A172 (cell line): ENCODE data around the gene PLAAT5. TPM values are rescaled to one million over a fixed set of nuclear protein-coding genes. Genes with fewer than 3 reads are reported as not detected.
A peak's percentile ranks its signal among the peaks of the same experiment; 100 is the strongest.
"Not testable (repeated sequence)": the region's sequence is repeated elsewhere in the genome, so short reads cannot be mapped to it uniquely, and the experiment has no call there.

Experiments
- DNase-seq: peaks from one replicate; pipeline ENCODE4 v3.0.0-alpha.2; 2015; ENCODE audit warnings: low spot score
- total RNA-seq: library from RNA; depleted of rRNA; stranded (reverse); fragments of >200 nt; shearing (Covaris generic); gene quantifications from 2 replicates; pipeline ENCODE4 v1.2.3, GENCODE V29; 2014; rRNA removed

The PLAAT5 gene, protein sequence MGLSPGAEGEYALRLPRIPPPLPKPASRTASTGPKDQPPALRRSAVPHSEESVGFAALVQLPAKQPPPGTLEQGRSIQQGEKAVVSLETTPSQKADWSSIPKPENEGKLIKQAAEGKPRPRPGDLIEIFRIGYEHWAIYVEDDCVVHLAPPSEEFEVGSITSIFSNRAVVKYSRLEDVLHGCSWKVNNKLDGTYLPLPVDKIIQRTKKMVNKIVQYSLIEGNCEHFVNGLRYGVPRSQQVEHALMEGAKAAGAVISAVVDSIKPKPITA
- not detected in 2 replicates for total RNA-seq

DNA sequence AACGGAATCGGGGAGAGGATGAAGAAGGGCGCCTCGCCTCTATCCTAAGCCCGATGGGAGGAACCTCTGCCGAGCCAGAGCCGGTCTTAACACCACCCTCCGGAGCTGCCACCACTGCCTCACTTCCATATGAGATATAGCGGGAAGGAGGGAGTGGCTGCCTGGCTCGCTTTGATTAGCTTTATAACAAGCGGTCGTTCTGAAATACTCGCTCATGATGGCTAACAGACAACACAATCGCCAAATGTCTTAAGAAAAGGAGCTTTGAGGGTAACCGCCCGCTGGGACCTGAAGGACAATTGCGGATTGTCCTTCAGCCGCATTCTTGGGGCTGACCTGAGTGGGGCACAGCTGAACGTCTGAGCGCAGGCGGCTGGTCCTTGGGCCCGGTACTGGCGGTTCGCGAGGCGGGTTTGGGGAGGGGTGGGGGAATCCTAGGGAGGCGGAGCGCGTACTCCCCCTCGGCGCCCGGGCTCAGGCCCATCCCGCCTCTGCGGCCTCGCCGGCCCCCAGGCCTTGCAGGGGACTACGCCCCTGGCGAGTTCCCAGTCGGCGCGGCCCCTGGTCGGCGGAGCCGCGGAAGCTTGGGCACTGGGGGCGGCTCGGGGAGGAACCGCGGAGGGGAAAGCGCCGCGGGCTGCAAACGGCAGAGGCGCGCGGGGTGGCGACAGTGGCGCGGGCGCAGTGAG lies at the start of gene PLAAT5:
Gene PLAAT5, minus strand, starts transcription at position 617 of the 689 bp plus-strand sequence. Its CDS starts 133 bp downstream, at position 484.
- DNase-seq, result no peak

DNA sequence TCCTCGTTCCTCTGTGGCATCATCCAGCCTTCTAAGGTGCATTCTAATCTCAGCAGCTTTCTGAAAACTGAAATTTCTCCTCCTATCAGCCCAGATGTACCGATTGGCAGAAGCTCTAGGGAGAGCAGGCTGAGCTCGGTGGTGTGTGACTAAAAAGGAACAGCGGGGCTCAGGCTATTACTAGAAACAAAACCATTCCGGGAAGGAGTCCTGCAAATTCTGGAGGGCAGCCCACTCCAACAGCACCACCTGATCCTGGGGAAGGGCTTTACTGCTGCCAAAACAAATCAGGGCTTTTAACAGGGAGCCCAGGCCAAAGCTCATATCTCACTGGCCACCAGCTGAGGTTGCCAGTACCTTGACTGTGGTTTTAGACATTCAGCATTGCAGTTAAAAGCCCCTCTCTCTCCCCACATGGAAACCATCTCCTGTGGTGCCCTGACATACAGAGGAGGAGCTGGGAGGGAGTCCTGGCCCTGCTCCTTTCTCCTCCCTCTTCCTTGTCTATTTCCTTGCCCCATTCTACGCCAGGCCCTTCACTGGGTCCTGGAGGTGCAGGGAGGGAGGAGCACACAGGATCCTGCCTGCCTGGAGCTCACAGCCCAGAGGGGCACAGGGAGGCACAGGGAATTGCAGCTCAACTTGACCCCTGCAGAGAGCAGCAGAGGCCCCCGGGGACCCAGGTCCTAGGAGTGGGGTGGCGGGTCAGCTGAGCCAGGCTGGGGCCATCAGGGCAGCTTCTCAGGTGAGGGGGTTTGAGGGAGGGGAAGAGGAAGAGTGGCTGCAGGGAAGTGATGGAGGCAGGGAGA lies 46.5 kb upstream of the PLAAT5 start:
- DNase-seq, result peak; percentile 27

DNA sequence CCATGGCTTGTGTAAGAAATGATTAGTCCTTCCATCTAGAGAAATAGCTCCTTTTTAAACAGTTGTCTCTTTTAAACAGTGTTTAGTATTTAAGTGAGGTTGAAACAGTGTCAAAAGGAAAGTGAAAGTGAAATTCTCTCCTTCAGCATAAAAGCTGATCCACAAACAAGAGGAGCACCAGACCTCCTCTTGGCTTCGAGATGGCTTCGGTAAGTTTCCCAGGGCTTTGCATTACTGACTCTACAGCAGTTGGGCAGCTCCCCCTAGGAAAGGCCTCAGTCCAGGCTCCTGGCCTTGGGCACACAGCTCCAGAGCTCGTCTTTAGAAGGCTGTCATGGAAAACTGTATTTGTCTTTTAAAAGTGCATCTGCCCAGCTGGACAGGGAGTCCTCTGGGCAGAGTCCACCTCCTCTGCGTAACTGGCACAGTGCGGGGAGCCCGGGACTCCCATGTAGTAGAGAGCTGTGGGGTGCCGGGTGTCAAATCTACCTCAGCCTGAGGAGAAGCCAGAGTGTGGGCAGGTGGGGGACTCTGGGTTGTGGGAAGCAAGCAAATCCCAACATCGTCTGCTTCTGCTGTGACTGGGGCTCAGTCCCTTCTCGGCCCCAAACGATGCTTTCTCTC lies 45.8 kb upstream of the PLAAT5 start, which contains the start of gene PLAAT4:
Gene PLAAT4, plus strand, starts transcription at position 140 of the 624 bp plus-strand sequence. Its CDS starts 61 bp downstream, at position 201.
- peak; percentile 42 for DNase-seq

DNA sequence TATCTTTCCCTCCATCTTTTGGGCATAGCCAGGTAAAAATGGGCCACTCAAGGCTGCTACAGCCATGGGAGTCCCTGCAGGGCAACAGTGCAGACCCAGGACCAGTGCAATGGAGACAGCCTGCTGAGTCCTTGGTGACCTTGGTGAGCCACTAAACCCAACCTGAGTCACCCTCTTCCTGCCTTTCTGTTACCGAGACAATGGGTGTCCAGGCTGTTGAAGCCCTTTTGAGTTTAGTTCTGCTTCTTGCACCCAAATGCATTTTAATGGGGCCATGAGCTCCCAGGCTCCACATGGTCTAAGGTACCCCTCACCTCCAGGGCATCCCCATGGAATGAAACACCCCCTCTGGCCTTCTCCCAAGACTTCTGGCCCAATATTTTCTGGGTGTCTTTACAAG lies 44.8 kb upstream of the PLAAT5 start:
- no peak for DNase-seq

DNA sequence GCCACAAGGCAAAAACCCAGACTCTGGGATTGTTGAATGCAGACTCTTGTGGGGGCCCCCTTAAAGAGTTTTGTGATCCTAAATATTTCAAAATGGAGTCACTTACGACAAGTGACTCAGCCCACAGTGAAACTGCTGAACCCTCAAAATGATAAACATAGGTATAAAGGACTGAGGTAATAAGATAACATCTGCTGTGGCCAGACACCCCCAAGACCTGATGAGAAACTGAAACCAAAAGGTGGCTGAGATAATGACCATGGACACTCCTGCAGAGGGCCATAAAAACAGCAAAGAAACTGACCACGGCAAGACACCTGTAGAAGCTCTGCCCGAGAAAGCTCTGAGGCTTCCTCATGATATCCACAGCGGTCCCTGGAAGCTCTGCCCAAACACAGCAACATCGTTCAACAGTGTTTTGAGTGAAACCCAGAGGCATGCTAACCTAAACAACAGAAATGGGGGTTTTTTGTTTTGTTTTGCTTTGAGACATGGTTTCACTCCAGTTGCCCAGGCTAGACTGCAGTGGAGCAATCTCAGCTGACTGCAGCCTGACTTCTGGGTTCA lies 44.0 kb upstream of the PLAAT5 start:
- DNase-seq, result no peak

DNA sequence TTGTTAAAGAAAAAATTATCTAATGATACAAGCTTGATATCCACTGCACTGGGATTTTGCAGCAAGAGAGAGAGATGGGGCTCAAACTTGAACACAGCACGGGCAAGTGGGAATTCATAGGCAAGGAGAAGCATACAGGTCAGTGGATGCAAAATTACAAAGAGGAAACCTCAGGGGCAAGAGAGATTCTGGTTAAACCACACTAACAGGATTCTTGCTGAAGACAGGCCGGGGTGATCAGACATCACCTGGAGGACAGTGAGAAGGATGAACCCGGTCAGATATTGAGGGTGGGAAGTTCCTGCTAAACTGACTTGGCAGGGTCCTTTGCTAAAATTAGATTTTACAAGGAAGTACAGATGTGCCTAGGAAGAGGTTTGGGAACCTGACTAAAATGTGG lies 43.1 kb upstream of the PLAAT5 start:
- no peak for DNase-seq

DNA sequence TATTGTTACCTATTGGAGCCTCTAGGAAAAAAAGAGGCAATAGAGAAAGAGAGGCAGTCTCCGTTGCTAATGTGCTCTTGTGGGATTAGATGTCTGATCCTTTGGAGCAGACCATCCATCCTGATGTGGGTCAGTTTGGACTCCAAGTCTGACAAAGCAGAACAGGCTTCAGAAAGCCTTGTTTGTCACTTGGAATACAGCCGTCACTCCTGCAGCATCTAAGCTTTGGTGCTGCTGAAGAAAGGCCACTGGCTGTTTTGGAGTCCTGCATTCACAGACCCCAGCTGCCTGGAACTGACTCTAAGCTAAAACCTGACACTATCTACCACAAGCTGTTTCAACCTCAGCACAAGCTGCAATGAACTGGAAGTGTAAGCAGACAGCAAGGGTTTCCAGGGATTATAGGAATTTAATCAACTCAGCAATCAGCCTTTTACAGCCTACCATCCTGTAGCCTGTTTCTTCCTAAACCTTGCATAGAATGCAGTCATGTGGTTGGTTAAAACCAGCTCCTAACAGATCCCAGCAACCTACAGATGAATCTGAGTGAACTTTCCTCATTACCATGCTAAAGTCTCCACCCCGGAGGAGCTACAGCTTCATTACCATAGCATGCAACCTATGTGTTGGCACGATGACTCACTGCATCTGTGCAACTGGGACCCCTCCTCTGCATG lies 42.0 kb upstream of the PLAAT5 start:
- no peak for DNase-seq

DNA sequence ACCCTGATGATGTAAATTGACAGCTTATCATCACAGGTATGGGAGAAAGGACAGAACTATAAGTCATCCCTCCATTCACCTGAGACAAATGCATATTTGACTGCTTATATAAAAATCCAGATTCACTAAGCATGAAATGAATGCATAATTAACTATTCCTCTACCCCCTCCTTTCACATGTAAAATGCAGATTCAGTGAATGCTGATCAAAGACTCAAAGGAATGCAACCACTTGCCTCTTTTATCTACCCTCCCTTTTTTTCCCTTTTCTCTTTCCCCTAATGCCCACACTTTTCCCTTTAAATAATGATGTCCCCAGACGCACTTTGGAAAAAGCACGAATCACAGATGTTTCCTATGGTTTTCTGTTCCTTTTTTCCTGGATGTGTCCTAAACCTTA lies 41.1 kb upstream of the PLAAT5 start:
- no peak for DNase-seq

DNA sequence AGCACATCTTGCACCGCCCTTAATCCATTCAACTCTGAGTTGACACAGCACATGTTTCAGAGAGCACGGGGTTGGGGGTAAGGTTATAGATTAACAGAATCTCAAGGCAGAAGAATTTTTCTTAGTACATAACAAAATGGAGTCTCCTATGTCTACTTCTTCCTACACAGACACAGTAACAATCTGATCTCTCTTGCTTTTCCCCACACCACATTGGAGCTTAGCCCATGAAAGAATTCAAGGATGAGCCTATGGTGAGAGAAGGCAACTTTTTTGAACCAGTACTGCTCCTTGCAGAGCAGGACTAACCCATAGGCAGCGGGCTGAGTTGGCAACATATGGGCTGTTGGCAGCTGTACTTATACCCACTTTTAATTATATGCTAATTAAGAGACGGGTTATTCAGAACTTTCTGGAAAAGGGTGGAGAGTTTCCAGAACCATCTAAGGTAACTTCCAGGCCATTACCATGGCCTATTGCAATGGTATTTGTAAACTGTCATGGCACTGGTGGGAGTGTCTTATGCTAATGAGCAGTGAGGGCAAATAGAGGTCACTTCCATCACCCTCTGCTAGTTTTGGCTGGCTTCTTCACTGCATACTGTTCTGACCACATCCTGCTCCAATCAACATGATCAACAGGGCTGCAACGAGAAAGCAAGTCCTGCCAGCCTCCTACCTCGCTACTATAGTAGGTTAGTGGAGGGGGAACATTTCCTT lies 40.3 kb upstream of the PLAAT5 start:
- DNase-seq, result peak; percentile 78

DNA sequence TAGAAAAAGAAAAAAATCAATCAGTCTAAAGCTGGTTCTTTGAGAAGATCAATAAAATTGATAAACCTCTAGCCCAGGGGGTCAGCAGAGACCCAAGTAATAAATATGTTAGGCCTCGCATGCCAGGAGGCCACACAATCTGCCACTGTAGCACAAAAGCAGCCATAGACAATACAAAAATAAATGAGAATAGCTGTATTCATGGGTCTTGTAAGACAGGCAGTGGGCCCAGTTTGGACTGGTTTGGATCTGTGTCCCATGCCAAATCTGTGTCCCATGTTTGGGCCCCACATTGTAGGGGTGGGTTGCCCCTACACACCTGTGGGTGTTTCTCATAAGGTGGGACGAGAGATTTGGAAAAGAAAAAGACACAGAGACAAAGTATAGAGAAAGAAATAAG lies 39.1 kb upstream of the PLAAT5 start:
- DNase-seq, result no peak

DNA sequence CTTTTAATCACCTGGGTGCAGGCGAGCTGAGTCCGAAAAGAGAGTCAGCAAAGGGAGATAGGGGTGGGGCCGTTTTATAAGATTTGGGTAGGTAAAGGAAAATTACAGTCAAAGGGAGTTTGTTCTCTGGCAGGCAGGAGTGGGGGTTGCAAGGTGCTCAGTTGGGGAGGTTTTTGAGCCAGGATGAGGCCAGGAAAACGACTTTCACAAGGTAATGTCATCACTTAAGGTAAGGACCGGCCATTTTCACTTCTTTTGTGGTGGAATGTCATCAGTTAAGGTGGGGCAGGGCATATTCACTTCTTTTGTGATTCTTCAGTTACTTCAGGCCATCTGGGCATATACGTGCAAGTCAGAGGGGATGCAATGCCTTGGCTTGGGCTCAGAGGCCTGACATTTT lies 38.4 kb upstream of the PLAAT5 start:
- DNase-seq, result not testable (repeated sequence)

DNA sequence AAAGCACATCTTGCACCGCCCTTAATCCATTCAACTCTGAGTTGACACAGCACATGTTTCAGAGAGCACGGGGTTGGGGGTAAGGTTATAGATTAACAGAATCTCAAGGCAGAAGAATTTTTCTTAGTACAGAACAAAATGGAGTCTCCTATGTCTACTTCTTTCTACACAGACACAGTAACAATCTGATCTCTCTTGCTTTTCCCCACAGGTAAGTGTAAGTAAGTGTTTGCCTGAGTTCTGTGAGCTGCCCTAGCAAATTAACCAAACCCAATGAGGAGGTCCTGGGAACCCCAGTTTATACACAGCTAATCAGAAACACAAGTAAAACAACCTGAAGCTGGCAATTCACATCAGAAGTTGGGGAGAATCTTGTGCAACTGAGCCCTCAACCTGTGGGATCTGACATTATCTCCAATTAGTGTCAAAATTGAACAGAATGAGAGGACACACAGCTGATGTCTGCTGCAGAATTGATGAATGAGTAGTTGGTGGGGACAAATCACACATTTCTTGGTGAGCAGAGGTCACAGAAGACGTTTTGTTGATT lies 37.8 kb upstream of the PLAAT5 start:
- not testable (repeated sequence) for DNase-seq

DNA sequence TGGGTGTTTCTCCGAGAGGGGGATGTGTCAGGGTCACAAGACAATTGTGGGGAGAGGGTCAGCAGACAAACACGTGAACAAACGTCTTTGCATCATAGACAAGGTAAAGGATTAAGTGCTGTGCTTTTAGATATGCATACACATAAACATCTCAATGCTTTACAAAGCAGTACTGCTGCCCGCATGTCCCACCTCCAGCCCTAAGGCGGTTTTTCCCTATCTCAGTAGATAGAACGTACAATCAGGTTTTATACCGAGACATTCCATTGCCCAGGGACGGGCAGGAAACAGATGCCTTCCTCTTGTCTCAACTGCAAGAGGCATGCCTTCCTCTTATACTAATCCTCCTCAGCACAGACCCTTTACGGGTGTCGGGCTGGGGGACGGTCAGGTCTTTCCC lies 37.2 kb upstream of the PLAAT5 start:
- not testable (repeated sequence) for DNase-seq

DNA sequence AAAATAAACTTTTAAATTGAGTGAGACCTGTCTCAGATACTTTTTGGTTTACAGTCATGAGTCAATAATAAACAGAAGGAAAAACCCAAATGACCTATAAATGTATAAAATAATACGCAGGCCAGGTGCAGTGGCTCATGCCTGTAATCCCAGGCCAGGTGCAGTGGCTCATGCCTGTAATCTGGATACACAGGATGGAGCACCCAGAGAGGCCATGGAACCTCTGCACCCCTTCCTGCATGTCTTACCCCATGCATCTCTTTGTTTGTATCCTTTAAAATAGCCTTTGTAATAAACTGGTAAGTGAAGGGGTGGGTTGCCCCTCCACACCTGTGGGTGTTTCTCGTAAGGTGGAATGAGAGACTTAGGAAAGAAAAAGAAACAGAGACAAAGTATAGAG lies 36.7 kb upstream of the PLAAT5 start:
- DNase-seq, result no peak

DNA sequence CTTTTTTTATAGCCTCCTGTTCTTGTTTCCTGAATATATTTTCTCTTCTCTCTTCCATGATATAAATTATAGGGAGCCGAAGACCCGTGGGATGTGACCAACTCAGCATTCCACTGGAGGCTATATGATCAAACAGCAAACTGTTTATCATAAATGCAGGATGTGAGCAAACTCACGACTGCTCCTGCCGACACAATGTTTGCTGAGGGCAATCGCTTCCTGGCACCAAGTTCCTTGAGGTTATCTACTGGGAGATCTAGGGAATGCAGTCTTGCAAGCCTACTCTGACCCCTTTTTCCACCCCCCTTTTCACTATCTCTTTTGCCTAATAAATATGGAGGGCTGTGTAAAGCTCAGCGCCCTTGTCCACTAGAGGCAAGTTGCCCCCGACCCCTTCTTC lies 32.2 kb upstream of the PLAAT5 start:
- no peak for DNase-seq

DNA sequence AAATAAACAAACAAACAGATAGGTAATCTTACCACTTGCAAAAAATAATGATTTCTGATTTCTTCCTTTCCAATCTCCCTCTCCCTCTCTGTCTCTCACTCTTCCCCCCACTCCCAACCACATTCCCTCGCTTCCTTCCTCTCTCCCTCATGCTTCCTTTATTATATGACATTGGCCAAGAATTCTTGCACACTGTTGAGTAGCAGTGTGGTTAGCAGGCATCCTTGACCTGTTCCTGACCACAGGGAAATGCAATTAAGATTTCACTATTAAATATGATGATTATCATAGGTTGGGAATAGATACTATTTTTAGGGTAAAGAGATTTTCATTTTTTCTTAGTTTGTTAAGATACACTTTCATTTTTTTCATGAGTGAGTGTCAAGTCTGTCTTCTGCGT lies 30.9 kb upstream of the PLAAT5 start:
- no peak for DNase-seq

DNA sequence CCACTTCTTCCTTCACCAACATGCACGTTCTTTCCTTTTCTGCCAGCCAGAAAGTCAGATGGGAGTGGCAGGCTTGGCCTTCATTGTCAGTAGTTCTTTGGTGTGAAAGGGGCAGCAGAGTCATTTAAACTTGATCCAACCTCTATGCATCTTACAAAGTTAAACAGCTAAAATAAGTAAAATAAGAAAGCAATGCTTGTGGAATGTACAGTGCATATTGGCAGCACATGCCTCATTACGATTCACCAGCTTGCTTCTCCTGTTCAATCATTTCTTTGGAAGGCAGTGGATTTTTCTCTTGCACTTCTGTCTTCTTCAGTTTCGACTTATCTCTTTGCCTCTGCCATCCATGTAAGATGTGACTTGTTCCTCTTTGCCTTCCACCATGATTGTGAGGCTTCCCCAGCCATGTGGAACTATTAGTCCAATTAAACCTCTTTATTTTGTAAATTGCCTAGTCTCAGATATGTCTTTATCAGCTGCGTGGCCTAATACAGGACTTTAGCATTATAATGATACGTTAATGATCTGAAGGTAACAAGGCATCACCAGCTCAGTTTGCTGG lies 29.7 kb upstream of the PLAAT5 start:
- no peak for DNase-seq

DNA sequence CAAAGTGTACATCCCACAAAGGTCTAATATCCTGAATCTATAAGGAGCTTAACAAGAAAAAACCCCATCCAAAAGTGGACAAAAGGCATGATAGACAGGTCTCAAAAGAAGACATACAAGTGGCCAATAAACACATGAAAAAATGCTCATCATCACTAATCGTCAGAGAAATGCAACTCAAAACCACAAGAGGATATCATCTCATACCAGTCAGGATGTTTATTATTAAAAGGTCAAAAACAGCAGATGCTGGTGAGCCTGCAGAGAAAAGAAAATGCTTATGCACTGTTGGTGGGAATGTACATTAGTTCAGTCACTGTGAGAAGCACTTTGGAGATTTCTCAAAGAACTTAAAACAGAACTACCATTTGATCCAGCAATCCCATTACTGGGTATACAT lies 27.6 kb upstream of the PLAAT5 start:
- DNase-seq, result peak; percentile 51

DNA sequence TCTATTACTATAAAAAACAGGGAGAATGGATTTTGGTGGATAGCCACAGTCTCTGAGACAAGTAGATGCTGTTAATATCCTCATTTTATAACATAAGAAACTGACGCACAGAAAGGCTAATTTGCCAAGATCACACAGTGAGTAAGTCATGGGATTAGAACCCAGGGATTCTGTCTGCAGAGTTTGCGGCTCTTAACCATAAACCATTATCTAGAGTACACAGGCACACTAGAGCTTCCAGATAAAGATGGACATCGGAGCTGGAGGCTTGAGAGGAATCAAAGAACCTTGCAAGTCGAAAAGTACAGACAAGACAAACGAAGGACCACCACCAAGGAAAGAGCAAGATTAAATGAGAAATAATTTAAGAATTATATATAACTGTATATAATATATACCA lies 26.2 kb upstream of the PLAAT5 start:
- no peak for DNase-seq

DNA sequence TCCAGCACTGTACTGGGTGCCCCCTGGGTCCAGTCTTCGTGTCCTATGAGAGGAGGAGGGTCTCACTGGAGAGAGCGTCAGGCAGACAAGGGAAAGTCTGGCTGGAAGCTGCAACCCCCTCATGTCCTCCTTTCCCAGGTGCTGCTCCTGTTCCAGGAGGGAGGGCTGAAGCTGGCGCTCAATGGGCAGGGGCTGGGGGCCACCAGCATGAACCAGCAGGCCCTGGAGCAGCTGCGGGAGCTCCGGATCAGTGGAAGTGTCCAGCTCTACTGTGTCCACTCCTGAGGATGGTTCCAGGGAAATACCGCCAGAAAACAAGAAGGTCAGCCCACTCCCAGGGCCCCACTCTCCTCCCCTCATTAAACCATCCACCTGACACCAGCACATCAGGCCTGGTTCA lies 25.1 kb upstream of the PLAAT5 start:
- DNase-seq, result no peak
